ENCODE data around the gene ZDHHC15.
"Not testable (repeated sequence)": the region's sequence is repeated elsewhere in the genome, so short reads cannot be mapped to it uniquely, and the experiment has no call there.

ZDHHC15 gene, protein sequence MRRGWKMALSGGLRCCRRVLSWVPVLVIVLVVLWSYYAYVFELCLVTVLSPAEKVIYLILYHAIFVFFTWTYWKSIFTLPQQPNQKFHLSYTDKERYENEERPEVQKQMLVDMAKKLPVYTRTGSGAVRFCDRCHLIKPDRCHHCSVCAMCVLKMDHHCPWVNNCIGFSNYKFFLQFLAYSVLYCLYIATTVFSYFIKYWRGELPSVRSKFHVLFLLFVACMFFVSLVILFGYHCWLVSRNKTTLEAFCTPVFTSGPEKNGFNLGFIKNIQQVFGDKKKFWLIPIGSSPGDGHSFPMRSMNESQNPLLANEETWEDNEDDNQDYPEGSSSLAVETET

GRCh38 chrX:75522565-75523431 lies at the start of gene ZDHHC15:
Gene ZDHHC15 (minus strand): TSS chrX:75523037. CDS start chrX:75523024, 13 bp downstream.
- no peak for DNase-seq

DNA sequence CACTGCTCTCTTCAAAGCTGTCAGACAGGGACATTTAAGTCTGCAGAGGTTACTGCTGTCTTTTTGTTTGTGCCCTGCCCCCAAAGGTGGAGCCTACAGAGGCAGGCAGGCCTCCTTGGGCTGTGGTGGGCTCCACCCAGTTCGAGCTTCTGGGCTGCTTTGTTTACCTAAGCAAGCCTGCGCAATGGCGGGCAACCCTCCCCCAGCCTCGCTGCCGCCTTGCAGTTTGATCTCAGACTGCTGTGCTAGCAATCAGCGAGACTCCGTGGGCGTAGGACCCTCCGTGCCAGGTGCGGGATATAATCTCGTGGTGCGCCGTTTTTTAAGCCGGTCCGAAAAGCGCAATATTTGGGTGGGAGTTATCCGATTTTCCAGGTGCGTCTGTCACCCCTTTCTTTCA lies 37.7 kb upstream of the ZDHHC15 start:
- DNase-seq: not testable (repeated sequence)

DNA sequence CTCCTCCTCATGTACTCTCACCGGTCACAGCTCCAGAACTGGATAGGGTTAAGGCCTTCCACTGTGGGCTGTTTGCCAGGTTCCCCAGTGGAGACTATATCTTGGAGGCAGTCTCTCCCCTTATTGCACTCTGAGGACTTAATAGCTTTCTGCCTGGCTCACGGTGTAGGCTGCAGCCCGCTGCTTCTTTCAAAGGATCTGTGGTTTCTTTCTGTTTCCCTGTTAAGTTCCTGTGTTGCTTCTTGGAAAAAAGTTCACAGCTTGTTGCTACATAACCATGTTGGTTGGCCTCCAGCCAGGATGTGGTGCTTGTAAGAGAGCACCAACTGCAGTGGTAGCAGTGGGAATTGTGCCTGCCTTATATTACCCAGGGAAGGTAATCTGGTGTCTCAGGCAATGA lies 24.9 kb upstream of the ZDHHC15 start:
- no peak for DNase-seq

DNA sequence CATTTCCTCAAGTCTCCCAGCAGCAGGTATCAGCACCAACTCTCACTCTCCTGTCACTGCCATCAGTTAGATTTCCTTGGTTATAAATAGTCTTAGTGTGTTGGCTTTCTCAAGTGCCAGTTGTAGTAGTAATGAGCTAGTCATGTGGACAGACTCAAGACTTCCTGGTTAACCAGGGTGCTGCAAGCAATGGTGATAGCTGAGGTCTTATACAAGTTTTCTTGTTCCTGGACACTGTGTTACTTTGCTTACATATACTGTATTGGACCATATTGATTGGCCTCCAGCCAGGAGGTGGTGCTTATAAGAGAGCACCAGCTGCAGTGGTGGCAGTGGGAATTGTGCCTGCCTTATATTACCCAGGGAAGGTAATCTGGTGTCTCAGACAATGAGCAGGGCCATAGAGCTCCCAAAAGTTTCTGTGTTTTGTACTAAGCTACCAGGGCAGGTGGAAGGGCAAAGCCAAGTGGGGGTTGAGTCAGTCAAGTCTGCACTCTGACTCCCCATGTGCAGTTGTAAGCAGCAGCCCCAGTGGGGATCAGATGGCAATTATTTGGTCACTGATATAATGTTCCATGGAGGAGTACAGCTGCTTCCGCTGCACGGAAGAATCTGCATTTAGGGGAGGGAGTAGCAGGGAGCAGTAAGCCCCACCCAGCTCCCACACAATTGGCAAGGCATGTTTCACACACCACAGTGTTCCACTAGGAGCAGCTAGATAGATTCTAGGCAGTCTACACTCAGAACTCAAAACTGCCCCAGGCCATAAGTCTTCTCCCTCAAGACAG lies 24.1 kb upstream of the ZDHHC15 start:
- no peak for DNase-seq

- DNase-seq: no peak
These were observed 21.9 kb upstream of the ZDHHC15 start for GRCh38 chrX:75544786-75545185.

DNA sequence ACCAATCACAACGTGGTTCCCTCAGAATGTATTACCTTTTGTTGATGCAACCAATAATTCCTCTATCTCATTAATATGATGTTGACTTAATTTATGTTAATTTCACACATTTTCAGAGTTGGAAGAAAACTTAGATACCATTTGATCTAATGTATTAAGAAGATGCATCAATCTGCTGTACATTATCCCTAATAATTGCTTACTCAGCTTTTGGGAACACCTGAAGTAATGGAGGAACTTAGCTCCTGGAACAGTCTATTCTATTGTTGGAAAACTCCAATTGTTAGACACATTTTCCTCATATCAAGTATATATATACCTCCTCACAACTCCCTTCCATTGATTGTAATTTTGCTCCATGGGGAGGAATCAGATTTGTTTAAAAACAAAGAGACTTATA lies 38.9 kb downstream of the ZDHHC15 start:
- DNase-seq: no peak

DNA sequence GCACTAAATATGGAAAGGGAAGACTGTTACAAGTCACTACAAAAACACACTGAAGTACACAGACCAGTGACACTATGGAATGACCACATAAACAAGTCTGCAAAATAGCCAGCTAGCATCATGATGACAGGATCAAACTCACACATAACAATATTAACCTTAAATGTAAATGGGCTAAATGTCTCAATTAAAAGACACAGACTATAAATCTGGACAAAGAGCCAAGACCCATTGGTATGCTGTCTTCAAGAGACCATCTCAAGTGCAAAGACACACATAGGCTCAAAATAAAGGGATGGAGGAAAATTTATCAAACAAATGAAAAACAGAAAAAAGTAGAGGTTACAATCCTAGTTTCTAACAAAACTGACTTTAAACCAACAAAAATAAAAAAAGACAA lies 61.1 kb downstream of the ZDHHC15 start:
- not testable (repeated sequence) for DNase-seq

DNA sequence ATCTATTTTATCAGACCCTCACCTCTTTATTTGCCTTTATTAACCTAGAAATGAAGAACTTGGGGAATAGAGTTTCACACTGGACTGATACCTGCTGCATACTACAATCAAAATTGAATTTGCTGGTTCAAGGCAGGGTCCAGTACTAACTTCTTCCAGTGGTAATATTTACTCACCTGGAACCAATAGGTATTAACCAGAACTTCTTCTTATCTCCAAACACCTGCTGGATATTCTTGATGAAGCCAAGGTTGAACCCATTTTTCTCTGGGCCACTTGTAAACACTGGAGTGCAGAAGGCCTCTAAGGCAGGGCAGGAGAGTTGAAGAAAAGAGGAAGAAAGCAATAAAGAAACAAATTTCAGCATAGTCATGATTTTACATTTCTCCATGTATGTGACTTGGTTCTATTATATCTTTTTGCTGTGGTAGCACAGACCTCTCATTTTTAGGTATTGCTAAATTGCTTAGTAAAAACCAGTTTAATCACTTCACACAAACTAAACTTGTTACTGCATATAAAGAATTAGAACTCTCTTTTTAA lies 101.1 kb downstream of the ZDHHC15 start:
- DNase-seq: no peak

- DNase-seq: not testable (repeated sequence)
These were observed 115.7 kb downstream of the ZDHHC15 start for GRCh38 chrX:75407153-75407552.

DNA sequence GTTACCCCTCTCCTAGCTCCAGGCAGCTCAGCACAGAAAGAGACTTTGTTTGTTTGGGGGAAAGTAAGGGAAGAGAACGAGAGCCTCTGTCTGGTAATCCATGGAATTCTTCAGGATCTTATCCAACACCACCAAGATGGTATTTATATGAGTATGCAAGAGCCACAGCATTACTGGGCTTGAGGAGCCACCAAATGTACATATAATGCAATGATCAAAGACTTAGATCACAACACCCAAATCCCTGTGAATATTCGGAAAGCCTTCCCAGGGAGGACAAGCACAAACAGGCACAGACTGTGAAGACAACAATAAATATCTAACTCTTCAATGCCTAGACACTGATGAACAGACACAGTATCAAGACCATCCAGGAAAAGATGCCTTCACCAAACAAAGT lies 132.4 kb downstream of the ZDHHC15 start:
- DNase-seq: no peak

- no peak for DNase-seq
These were observed 153.1 kb downstream of the ZDHHC15 start for GRCh38 chrX:75369721-75370120.

- no peak for DNase-seq
These were observed 156.0 kb downstream of the ZDHHC15 start for GRCh38 chrX:75366861-75367260.

DNA sequence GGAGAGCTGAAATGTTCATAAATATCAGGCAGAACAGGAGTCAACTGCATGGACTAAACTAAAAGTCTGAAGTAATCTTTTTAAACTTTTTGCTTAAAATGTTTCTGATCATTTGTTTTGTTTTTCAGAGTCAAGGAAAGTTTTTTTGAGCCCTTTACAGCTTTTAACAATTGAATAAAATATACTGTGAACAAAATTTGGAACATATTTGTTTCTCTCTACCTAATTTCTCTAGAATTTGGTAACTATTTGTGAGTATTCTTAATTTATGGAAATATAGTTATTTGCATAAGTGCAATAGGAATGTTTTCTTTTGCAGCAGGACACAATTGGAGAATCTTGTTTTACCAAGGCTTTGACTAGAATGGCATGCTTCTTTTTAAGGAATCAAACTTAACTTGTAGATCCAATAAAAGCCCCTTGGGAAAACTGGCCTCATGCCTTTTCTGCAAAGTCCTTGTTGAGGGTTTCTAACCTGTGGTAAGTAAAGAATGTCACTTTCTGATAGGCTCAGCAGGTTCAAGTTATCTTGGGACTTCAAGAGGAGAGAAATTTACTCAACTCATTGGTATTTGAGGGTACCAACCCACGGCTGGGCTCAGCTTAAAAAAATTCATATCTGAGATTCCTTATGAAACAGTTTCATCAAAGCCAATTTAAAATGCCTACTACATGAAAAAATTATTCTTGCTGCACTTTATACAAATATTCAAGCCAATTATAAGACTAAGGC lies 157.4 kb downstream of the ZDHHC15 start:
- no peak for DNase-seq

DNA sequence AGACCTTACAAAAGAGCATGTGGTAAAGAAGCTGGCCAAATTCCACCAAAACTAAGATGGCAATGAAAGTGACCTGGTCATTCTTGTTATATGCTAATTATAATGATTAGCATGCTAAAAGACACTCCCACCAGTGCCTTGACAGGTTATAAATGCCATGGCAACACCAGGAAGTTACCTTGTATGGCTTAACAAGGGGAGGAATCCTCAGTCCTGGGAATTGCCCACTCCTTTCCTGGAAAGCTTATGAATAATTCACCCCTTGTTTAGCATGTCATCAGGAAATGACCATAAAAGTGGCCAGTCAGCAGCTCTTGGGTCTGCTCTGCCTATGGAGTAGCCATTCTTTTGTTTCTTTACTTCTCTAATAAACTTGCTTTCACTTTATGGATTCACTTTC lies 161.0 kb downstream of the ZDHHC15 start:
- no peak for DNase-seq

- DNase-seq: not testable (repeated sequence)
These were observed 174.2 kb downstream of the ZDHHC15 start for GRCh38 chrX:75348601-75349000.

GRCh38 chrX:75337525-75337924 lies 185.3 kb downstream of the ZDHHC15 start:
- DNase-seq: no peak

GRCh38 chrX:75335127-75335458 lies 187.7 kb downstream of the ZDHHC15 start:
- no peak for DNase-seq

DNA sequence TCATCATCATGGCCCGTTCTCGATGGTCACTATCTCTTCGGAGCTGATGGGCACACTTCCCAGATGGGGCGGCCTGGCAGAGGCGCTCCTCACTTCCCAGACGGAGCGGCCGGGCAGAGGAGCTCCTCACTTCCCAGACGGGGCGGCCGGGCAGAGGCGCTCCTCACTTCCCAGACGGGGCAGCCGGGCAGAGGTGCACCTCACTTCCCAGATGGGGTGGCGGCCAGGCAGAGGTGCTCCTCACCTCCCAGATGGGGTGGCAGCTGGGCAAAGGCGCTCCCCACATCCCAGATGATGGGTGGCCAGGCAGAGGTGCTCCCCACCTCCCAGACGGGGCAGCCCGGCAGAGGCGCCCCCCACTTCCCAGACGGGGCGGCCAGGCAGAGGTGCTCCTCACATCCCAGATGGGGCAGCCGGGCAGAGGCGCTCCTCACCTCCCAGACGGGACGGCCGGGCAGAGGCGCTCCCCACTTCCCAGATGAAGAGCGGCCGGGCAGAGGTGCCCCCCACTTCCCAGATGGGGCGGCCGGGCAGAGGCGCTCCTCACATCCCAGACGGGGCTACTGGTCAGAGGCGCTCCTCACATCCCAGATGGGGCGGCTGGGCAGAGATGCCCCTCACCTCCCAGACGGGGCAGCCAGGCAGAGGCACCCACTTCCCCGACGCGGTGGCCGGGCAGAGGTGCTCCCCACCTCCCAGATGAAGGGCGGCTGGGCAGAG lies 188.3 kb downstream of the ZDHHC15 start:
- not testable (repeated sequence) for DNase-seq

- no peak for DNase-seq
These were observed 195.2 kb downstream of the ZDHHC15 start for GRCh38 chrX:75327607-75328006.

All from NCI-H187 treated with DMSO at 0.1 percent for 48 hours (cell line).